HG03354 (cell line): ENCODE data around the gene SPATA33.

Experiments
- ATAC-seq: cut with Tn5 transposase; IDR thresholded peaks from one replicate; pipeline ENCODE4 v1.9.1; 2021; ENCODE audit warnings: mild to moderate bottlenecking; ENCODE audit not compliant: unreplicated experiment, poor library complexity, severe bottlenecking

Gene SPATA33

DNA sequence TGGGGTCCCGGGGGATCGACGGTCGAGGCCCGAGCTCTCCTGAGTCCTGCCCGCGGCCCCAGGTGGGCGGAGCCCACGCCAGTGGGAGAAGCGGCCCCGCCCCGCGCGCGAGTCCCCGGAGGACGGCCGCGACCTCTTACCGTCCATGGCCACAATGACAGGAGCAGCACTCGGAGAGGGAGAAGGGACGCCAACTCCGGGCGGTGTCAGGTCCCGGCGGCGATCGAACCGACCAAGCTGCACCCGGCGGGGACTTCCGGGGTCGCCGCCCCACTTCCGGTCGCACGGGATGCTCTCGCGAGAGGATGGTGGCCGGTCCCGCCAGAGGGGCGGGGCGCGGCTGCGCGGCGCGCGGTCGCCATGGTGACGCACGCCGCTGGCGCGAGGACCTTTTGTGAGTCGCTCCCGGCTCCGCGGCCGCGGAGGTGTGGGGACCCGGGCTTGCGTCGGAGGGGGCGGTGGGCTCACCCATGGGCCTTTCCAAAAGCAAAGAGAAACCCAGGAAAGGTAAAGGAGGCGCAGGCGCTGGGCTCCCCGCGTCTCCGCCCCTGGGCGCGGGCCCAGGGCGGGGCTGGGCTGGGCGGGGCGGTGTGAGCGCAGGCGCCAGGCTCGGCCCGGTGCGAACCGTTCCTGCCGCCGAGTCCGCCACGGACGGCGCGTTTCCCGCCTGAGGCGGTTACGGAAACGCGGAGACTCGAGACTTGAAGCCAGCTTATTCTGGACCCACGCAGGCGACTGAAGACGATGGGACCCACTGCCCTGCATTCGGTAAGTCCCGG, at the start of gene SPATA33, which contains the start of gene CHMP1A:
SPATA33 (plus strand) TSS at position 395 of the 779 bp plus-strand sequence; CDS start at position 471, 76 bp downstream.
CHMP1A (minus strand) TSS at position 267 of the 779 bp plus-strand sequence; CDS start at position 147, 120 bp downstream.
- ATAC-seq: peak; percentile 95

DNA sequence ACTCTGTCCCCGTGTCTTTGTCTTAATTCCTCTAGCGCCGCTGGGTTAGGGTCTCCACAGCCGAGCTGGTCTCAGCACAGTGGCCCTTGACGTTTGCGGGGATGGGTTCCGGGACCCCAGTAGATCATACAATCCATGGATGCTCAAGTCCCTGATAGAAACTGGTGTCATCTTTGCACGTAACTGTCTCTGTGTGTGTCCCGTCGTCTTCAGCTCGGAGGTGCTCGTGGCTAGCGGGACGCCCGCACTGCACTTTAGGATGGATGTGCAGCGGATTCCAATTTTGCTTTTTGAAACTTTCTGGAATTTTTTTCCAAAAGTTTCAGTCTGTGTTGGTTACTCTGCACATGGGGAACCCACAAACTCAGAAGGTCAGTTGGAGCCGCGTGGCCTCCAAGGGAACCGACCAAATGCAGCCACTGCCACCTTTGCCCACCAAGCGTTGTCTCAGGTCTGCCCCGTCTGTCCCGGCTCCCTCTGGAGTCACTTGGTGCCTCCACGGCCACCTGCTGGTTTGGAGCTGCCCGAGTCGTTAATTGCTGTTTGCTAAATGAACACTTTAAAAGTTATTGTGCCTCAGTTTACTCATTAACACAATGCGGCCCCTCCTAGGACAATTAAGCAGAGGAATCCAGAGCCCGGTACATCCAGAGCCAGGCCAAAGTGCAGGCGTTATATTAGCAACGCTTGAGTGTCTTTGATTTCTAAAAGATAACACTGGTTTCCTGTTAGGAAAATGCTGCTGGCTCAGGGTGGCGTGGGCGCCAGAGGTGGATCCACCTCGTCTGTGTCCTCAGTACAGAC, 49.5 kb upstream of the SPATA33 start:
- ATAC-seq: no peak

DNA sequence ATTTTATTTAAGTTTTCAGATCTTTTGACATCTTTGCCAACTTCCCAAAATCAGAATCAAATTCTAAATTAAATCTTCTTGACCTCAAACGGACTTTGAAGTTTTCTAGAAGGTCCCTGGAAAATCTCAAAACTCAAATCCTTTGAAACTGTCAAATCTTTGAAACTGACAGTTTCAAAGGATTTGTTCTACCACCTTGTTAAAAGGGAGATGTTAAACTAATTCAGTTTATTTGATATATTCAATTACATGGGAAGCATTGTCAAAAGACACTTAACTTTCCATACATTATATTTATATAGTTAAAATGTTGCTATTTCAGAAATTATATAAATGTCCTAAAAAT, 47.6 kb upstream of the SPATA33 start:
- no peak for ATAC-seq

DNA sequence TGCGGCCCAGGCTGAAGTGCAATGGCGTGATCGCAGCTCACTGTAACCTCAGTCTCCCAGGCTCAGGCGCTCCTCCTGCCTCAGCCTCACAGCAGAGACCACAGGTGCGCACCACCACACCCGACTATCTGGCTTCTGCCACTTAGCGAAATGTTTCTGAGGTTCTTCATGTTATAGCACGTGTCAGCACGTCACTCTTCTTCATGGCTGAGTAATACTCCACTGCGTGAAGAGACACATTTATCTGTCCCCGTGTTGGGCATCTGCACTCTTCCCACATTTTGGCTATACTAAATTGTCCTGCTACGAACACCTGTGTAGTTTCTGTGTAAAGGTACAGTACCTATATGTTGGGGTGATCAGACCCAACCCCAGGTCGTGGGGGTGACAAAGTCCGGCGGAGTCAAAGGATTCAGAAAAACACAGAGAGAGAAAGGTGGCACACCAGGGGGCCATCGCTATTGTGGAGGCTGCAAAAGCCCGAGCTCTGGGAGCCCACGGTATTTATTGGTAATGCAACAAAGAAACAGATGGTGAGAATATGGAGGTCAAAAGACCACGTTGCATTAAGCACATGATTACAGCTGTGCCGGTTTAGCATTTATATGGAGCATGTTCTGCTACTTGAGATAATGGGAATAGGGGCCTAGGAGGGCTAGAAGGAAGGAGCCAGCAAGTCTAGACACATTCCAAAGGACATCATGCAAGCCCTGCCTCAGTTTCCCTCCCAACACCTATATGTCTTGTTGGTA, 45.0 kb upstream of the SPATA33 start:
- ATAC-seq: no peak

DNA sequence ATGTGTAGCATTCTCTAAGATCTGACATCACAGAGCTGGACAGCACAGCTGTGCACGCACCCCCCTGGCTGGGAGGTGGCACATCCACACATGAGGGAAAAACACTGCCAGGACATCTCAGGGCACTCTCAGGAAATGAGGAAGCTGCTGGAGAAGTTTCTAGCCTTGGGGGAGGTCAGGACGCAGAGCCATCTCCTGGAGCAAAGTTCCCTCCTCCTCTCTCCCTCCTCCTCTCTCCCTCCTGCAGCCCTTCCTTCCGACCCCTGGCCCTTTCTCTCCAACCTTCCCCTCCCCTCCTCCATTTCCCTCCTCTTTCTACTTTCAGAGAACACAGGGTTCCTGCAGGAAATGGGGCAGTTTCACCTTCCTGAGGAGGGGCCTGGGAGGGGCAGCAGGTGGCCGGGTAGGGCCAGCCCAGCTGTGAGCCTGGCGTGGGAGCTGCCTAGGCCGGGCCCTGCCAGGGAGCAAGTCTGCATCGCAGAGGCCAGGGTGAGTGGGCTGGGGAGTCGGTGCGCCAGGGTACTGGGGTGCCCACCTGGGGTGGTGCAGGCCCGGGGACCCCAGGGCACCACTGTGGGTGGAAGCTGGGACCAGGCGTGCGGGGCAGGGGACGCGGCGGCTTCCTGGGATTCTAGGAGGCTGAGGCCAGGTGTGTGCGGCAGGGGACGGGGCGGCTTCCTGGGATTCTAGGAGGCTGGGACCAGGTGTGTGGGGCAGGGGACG, 44.2 kb upstream of the SPATA33 start, which contains the start of gene DPEP1:
DPEP1 (plus strand) TSS at position 412 of the 723 bp plus-strand sequence. CDS start 16,769 bp downstream, outside the sequence.
- ATAC-seq: no peak

GRCh38 chr16:89613954-89614459, 43.6 kb upstream of the SPATA33 start:
- no peak for ATAC-seq

- ATAC-seq: no peak
Observed at GRCh38 chr16:89615176-89615575, 42.5 kb upstream of the SPATA33 start.

- no peak for ATAC-seq
Observed at GRCh38 chr16:89615596-89616090, 42.0 kb upstream of the SPATA33 start.

- no peak for ATAC-seq
Observed at GRCh38 chr16:89616623-89617022, 41.0 kb upstream of the SPATA33 start.

- no peak for ATAC-seq
Observed at GRCh38 chr16:89617036-89617435, 40.6 kb upstream of the SPATA33 start.

- no peak for ATAC-seq
Observed at GRCh38 chr16:89618109-89618998, 39.3 kb upstream of the SPATA33 start.

DNA sequence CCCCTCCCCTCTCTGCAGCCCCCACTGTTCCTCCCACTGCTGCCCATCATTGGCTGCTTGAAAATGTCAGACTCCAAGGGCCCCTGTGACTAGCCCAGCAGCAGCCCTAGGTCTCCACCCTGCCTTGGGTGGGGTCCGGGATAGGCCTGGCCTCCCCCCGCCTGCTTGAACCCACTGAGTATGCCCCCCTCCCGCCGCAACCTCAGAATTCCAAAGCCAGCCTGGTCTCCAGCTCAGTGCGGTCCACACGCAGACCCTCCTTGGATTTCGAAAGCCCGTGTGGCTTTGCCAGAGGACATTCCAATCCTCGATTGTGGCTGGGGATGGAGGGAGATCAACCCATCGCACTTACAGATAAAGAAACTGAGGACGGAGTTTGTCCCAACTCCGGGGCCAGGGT, 37.8 kb upstream of the SPATA33 start:
- ATAC-seq: no peak

DNA sequence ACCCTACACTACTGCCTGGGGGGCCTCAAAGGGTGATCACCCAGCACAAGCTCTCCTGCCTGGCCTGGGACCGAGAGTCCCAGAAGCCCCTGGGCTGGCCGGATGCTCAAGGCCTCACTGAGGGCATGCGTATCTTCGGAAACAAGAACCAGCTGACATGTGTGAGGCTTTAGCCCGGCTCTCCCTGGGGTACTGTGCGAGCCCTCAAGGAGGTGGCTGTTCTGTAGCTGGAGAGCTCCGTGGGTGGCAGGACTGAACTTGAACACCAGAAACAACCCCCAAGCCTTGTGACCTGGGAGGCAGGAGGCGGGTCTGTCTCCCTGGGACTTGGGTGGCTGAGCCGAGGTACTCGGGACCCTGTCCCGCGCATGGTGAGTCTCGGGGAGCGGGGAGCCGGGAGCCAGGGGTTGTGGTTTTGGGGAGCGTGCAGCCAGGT, 37.2 kb upstream of the SPATA33 start:
- ATAC-seq: no peak

DNA sequence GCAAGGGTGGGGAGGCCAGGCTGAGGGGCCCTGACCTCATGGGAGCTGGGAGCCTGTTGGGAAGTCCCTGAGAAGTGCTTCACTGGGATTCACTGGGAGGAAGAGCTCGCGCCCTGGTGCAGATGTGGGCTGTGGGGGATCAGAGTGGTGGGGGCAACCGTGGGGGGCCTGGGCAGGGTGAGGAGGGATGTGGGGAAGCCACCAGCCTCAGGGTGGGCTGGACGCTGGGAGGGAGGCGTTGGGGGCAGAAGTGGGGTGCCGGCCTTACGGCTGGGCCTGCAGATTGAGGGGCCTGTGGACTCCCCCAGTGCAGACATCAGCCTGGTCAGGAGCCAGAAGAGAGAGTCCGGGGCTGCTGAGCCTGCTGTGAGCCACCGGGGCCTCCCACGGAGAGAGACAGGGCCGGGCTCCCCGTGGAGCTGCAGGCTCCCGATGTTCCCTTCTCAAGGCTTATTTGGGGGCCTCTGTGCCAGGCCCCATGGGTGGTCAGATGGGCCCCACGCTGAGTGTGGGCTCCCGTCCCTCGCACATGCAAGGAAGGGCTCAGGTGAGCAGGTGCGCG, 36.4 kb upstream of the SPATA33 start:
- ATAC-seq: no peak

- no peak for ATAC-seq
Observed at GRCh38 chr16:89621698-89622409, 35.8 kb upstream of the SPATA33 start.

GRCh38 chr16:89623511-89624261, 34.0 kb upstream of the SPATA33 start:
- no peak for ATAC-seq
